HEK293 (cell line): ENCODE measurements around the gene CRELD1.
A peak's percentile ranks its signal among the peaks of the same experiment; 100 is the strongest.

Experiments used
- CTCF ChIP-seq: fragments of 450-650 bp; formaldehyde crosslinking; IDR thresholded peaks from 2 replicates; pipeline ENCODE4 v1.5.1; 2016; ENCODE audit warnings: missing biosample characterization, missing genetic modification characterization
- GLIS1 ChIP-seq: fragments of 450-650 bp; formaldehyde crosslinking; IDR thresholded peaks from 2 replicates; pipeline ENCODE4 v1.5.1; 2016; ENCODE audit warnings: missing biosample characterization, missing genetic modification characterization
- KLF9 ChIP-seq: fragments of 450-650 bp; formaldehyde crosslinking; IDR thresholded peaks from 2 replicates; pipeline ENCODE4 v1.5.1; 2016; ENCODE audit warnings: missing biosample characterization, missing genetic modification characterization, low read depth
- PRDM1 ChIP-seq: fragments of 450-650 bp; formaldehyde crosslinking; IDR thresholded peaks from 2 replicates; pipeline ENCODE4; 2016; ENCODE audit warnings: missing biosample characterization, missing genetic modification characterization
- SALL2 ChIP-seq: fragments of 450-650 bp; formaldehyde crosslinking; IDR thresholded peaks from 2 replicates; pipeline ENCODE4 v1.5.0; 2017; ENCODE audit warnings: missing biosample characterization, mild to moderate bottlenecking, missing genetic modification characterization, borderline replicate concordance
- ZNF24 ChIP-seq: fragments of 450-650 bp; formaldehyde crosslinking; IDR thresholded peaks from 2 replicates; pipeline ENCODE4 v1.5.1; 2016; ENCODE audit warnings: missing biosample characterization, missing genetic modification characterization
- ZNF274 ChIP-seq, 2 experiments: fragments of 200-500 bp in 1 of 2; fragments of 450-650 bp in 1 of 2; sonication (Bioruptor generic) in 1 of 2; formaldehyde crosslinking in 1 of 2; IDR thresholded peaks; 2 replicates each; pipeline versions ENCODE4 v1.5.1 to v1.6.1; 2014 to 2016; ENCODE audit warnings: borderline replicate concordance in 1 of 2, inconsistent platforms in 1 of 2, low read length in 1 of 2, missing biosample characterization in 1 of 2, missing genetic modification characterization in 1 of 2
- ZNF335 ChIP-seq: fragments of 450-650 bp; formaldehyde crosslinking; conservative IDR thresholded peaks from 2 replicates; pipeline ENCODE4 v1.5.1; 2016; ENCODE audit warnings: missing biosample characterization, missing genetic modification characterization
- ZNF518A ChIP-seq: fragments of 450-650 bp; formaldehyde crosslinking; conservative IDR thresholded peaks from 2 replicates; pipeline ENCODE4 v1.5.1; 2016; ENCODE audit warnings: low read depth, missing biosample characterization, missing genetic modification characterization
- ZNF639 ChIP-seq: fragments of 450-650 bp; formaldehyde crosslinking; IDR thresholded peaks from 2 replicates; pipeline ENCODE4 v1.5.1; 2016; ENCODE audit warnings: missing biosample characterization, missing genetic modification characterization
- ZSCAN5A ChIP-seq: fragments of 450-650 bp; formaldehyde crosslinking; IDR thresholded peaks from 2 replicates; pipeline ENCODE4 v1.5.1; 2016; ENCODE audit warnings: missing biosample characterization, missing genetic modification characterization
- TF ChIP-seq, protein P1 (sequence below): fragments of 450-650 bp; formaldehyde crosslinking; IDR thresholded peaks from 2 replicates; pipeline ENCODE4 v1.5.1; 2016; ENCODE audit warnings: missing biosample characterization, missing genetic modification characterization

GRCh38 chr3:9933561-9934234 lies at the start of gene CRELD1:
- TF ChIP-seq CTCF (tag by site-specific recombination): no peak; the same call in 1 of the 2 replicates
- no peak for TF ChIP-seq ZNF518A (tag by site-specific recombination)
- TF ChIP-seq, protein P1, sequence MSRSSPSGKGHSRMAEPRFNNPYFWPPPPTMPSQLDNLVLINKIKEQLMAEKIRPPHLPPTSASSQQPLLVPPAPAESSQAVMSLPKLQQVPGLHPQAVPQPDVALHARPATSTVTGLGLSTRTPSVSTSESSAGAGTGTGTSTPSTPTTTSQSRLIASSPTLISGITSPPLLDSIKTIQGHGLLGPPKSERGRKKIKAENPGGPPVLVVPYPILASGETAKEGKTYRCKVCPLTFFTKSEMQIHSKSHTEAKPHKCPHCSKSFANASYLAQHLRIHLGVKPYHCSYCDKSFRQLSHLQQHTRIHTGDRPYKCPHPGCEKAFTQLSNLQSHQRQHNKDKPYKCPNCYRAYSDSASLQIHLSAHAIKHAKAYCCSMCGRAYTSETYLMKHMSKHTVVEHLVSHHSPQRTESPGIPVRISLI: no peak
- TF ChIP-seq GLIS1 (tag by site-specific recombination): peak; percentile 74
- TF ChIP-seq ZSCAN5A (tag by site-specific recombination): no peak
- no peak for TF ChIP-seq KLF9 (tag by site-specific recombination)
- no peak for TF ChIP-seq ZNF335 (tag by site-specific recombination)
- TF ChIP-seq ZNF274 (IDR thresholded peaks at IDR 0.05; ENCODE audit: low read length): no peak
- no peak for TF ChIP-seq ZNF274 (tag by site-specific recombination; IDR thresholded peaks at IDR 0.05; ENCODE audit: borderline replicate concordance)
- no peak for TF ChIP-seq SALL2 (tag by site-specific recombination)
- TF ChIP-seq ZNF24 (tag by site-specific recombination): no peak
- no peak for TF ChIP-seq PRDM1 (tag by site-specific recombination)
- TF ChIP-seq ZNF639: no peak
